Rectal smooth muscle tissue (tissue), 1 donor: ENCODE data around the gene AXDND1.

ENCODE experiments used
- H3K27ac ChIP-seq: one replicate; pipeline ENCODE4 v1.7.0; 2013; ENCODE audit warnings: low read depth, low read length, inconsistent platforms
- H3K27me3 ChIP-seq: one replicate; pipeline ENCODE4 v1.7.0; 2013; ENCODE audit warnings: low read length; ENCODE audit not compliant: control insufficient read depth, insufficient read depth
- H3K36me3 ChIP-seq: one replicate; pipeline ENCODE4 v1.7.0; 2013; ENCODE audit warnings: low read length; ENCODE audit not compliant: control insufficient read depth, insufficient read depth
- H3K4me1 ChIP-seq: one replicate; pipeline ENCODE4 v1.7.0; 2013; ENCODE audit warnings: low read length; ENCODE audit not compliant: control insufficient read depth, insufficient read depth
- H3K4me3 ChIP-seq: one replicate; pipeline ENCODE4 v1.7.0; 2013; ENCODE audit warnings: low read length
- H3K9ac ChIP-seq: one replicate; pipeline ENCODE4 v1.7.0; 2013; ENCODE audit warnings: low read length

AXDND1 gene

DNA sequence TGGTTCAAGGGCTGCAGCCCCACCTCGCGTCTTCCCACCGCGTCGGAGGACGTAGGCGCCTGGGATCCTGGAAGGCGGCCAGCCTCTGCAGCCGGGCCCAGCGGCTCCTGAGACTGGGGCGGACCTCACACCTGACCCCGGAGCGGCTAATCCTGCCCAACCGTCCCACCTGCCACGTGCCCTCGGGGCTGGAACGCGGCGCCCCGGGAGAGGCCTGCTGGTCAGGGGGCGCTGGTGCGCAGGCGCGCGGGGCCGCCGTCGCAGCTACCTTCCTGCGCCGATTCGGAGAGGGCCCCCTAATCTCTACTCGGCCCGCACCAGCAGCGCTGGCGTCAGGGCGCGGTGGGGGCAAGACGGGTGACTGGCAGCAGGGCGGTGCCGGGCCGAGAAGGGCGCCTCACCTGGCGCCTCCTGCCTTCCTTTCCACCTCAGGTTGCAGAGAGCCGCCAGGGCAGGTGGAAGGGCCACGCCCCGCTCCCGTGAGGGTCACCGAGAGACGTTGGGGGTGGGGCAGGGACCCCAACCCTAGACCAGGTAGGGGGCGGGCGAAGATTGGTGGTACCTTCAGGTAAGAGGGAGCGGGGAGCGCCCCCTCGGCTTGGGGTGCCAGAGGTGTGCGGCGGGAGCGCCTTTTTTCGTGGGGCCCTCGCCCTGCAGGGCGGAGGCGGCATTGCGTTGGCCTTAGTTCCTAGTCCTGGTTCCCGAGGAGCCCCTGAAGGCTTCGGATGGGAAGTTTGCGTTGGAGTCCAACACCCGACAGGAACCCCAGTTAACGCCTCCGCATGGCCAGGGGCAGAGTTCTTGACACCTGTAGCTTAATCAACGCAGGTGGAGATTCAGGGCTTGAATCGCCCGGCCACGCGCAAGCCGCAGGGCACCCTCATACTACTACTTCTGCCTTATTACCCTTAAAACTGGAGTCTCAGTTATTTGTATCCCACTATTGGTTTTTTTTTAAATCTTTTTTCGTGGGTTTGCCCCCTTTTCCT is 226.1 kb downstream of the AXDND1 start, which contains the start of gene TDRD5:
TSS of gene TDRD5 (plus strand) at position 241 of the 989 bp plus-strand sequence. CDS start 784 bp downstream, outside the sequence.
- no peak within 1 kb of the TSS for H3K27ac ChIP-seq

DNA sequence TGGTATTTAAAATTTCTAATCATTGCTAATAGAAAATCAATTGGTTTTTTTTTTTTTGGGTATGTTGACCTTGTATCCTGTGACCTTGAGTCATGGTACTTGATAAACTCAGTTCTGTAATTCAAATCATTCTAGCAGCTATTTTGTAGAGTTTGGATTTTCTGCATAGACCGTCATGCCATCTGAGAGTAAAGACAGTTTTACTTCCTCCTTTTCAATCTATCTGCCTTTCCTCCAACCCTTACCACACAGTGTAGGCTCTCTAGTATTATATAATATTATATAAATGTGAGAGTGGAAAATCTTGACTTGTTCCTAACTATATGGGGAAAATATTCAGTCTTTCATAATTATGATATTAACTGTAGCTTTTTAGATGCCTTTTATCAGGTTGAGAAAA is 232.9 kb downstream of the AXDND1 start:
- no peak overlapping the region for H3K27ac ChIP-seq
- no peak overlapping the region for H3K9ac ChIP-seq
- no peaks in the 10 kb centered on the region for H3K27me3 ChIP-seq
- H3K4me3 ChIP-seq: no peak overlapping the region
- no peaks in the 10 kb centered on the region for H3K4me1 ChIP-seq
- no peaks in the 10 kb centered on the region for H3K36me3 ChIP-seq

More for the DNA sequence above, 226.1 kb downstream of the AXDND1 start, which contains the start of gene TDRD5:
- Histone ChIP-seq H3K4me1 (no peaks in the 10 kb centered on the region), H3K9ac (no peak within 1 kb of the TSS), H3K36me3 (no peaks in the 10 kb centered on the region), H3K27me3 (no peaks in the 10 kb centered on the region), H3K4me3 (peak within 1 kb of the TSS; percentile 23)

DNA sequence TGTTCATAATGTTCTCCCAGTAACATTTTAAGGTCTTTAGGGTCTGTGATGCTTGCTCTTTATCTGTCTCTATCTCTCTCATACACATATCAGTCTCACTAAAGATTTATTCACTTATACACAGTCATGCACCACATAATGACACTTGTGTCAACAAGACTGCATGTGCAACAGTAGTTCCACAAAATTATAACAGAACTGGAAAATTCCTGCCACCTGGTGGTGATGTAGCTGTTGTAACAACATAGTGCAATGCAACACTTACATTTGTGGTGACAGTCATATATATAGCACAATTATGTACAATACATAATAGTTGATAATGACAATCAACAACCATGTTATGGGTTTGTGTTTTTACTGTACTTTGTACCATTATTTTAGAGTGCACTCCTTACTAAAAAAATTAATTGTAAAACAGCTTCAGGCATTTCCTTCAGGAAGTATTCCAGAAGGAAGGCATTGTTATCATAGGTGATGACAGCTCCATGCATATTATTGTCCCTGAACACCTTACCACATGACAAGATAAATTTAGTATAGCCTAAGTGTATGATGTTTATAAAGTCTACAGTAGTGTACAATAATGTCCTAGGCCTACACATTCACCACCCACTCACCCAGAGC is 234.0 kb downstream of the AXDND1 start:
- no peak overlapping the region for H3K4me3 ChIP-seq
- no peaks in the 10 kb centered on the region for H3K36me3 ChIP-seq
- H3K4me1 ChIP-seq: no peaks in the 10 kb centered on the region
- H3K9ac ChIP-seq: no peak overlapping the region
- H3K27ac ChIP-seq: no peak overlapping the region
- no peaks in the 10 kb centered on the region for H3K27me3 ChIP-seq

DNA sequence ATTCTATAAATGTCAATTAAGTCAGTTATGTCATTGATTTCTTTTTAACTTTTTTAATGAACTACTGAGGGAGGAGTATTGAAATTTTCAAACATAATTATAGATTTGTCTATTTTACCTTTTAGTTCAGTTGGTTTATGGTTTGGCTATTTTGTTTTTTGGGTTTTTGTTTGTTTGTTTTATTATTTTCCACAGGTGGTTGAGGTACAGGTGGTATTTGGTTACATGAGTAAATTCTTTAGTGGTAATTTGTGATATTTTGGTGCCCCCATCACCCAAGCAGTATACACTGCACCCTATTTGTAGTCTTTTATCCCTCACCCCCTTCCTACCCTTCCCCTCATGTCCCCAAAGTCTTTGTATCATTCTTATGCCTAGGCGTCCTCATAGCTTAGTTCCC is 235.3 kb downstream of the AXDND1 start:
- Histone ChIP-seq H3K36me3 (no peaks in the 10 kb centered on the region), H3K27ac (no peak overlapping the region), H3K9ac (no peak overlapping the region), H3K4me1 (no peaks in the 10 kb centered on the region), H3K4me3 (no peak overlapping the region), H3K27me3 (no peaks in the 10 kb centered on the region)
